Measurements from ENCODE around the gene OLIG2.

- no peak for TF ChIP-seq CTCF (IDR thresholded peaks at IDR 0.05)
- TF ChIP-seq POLR2A (IDR thresholded peaks at IDR 0.05): no peak
- no peak for TF ChIP-seq POLR2AphosphoS5 (IDR thresholded peaks at IDR 0.05)
These were observed 33.7 kb downstream of the OLIG2 start for GRCh38 chr21:33059380-33059841.
